HepG2 (cell line): ENCODE measurements around the gene IDUA.

ENCODE experiments used
- AKNA ChIP-seq: sonication (generic); formaldehyde crosslinking; IDR thresholded peaks from 2 replicates; pipeline ENCODE4 v1.4.0; 2020; ENCODE audit warnings: missing genetic modification reagents, borderline replicate concordance
- CTCF ChIP-seq: sonication (generic); formaldehyde crosslinking; IDR thresholded peaks from 2 replicates; pipeline ENCODE4 v1.5.0; 2020; ENCODE audit warnings: mild to moderate bottlenecking, missing genetic modification reagents, moderate library complexity
- IKZF1 ChIP-seq: fragments of 450-650 bp; IDR thresholded peaks from 2 replicates; pipeline ENCODE4 v1.7.1; 2016
- PCBP1 ChIP-seq: fragments of 200-400 bp; formaldehyde crosslinking; IDR thresholded peaks from 2 replicates; pipeline ENCODE4 v1.6.1; 2017; ENCODE audit warnings: mild to moderate bottlenecking, low read depth, low read length, borderline replicate concordance
- ZNF232 ChIP-seq: sonication (generic); formaldehyde crosslinking; IDR thresholded peaks from 2 replicates; pipeline ENCODE4 v1.4.0; 2020; ENCODE audit warnings: missing genetic modification reagents, borderline replicate concordance
- ZNF780A ChIP-seq: sonication (generic); formaldehyde crosslinking; IDR thresholded peaks from 2 replicates; pipeline ENCODE4 v1.8.0; 2022; ENCODE audit warnings: mild to moderate bottlenecking, missing genetic modification reagents, moderate library complexity

GRCh38 chr4:1015746-1016145 is 28.9 kb downstream of the IDUA start:
- no peak for TF ChIP-seq PCBP1
- no peak for TF ChIP-seq ZNF780A (CRISPR knock-in tag)
- no peak for TF ChIP-seq IKZF1
- no peak for TF ChIP-seq AKNA
- TF ChIP-seq CTCF (CRISPR knock-in tag) = no peak
- TF ChIP-seq ZNF232 (CRISPR knock-in tag) = no peak
